Activated CD8-positive, alpha-beta T cell treated with anti-CD3 and anti-CD28 coated beads, Interleukin-2, amount 10 ng/mL, durations not matched to agents 7 days and 5 days (primary cell): ENCODE results near the gene NUP188. TPM values are rescaled to one million over a fixed set of nuclear protein-coding genes. Genes with fewer than 3 reads are reported as not detected.

Experiments
- ATAC-seq: fragments of 150-1000 bp; cut with Tn5 transposase; one replicate; pipeline ENCODE4 v1.10.0; 2021; ENCODE audit warnings: moderate library complexity
- CTCF ChIA-PET: fragments of 350-600 bp; sonication (Branson Sonifier 250); formaldehyde crosslinking; loops from one replicate; lab custom pipeline; 2021; ENCODE audit warnings: antibody characterized with exemption; lab: Charles Lee
- POLR2A ChIA-PET: fragments of 350-600 bp; sonication (Branson Sonifier 250); formaldehyde crosslinking; loops from one replicate; lab custom pipeline; 2021; ENCODE audit warnings: antibody characterized with exemption; lab: Charles Lee
- DNase-seq: peaks from one replicate; pipeline ENCODE4 v3.0.0-alpha.2; 2020
- H3K27ac Mint-ChIP-seq: one replicate; pipeline ENCODE4 v1.8.0; 2021; ENCODE audit warnings: mild to moderate bottlenecking, mixed read lengths
- H3K27me3 Mint-ChIP-seq: one replicate; pipeline ENCODE4 v1.8.0; 2021; ENCODE audit warnings: low read depth, mixed read lengths
- H3K36me3 Mint-ChIP-seq: one replicate; pipeline ENCODE4 v1.8.0; 2021; ENCODE audit warnings: low read depth, mixed read lengths
- H3K4me1 Mint-ChIP-seq: one replicate; pipeline ENCODE4 v1.8.0; 2021; ENCODE audit warnings: low read depth, mixed read lengths
- H3K4me3 Mint-ChIP-seq: one replicate; pipeline ENCODE4 v1.8.0; 2021; ENCODE audit warnings: mild to moderate bottlenecking, mixed read lengths
- H3K9me3 Mint-ChIP-seq: one replicate; pipeline ENCODE4 v1.8.0; 2022; ENCODE audit warnings: mixed read lengths; ENCODE audit not compliant: insufficient read depth
- total RNA-seq, 2 experiments: library from RNA; stranded (reverse); gene quantifications; one replicate each; pipeline ENCODE4 v1.2.3, GENCODE V29; 2021

NUP188 gene
- total RNA-seq, 2 experiments from 2014 or later, result 83.8 to 85.2 TPM

GRCh38 chr9:129011761-129012181 is 64.3 kb downstream of the NUP188 start:
- Mint-ChIP-seq H3K9me3 (no peaks in the 10 kb centered on the region), H3K27ac (no peak overlapping the region), H3K4me1 (no peaks in the 10 kb centered on the region), H3K27me3 (no peaks in the 10 kb centered on the region), H3K36me3 (peaks cover 24% of the 10 kb centered on the region), H3K4me3 (no peak overlapping the region)
- ChIA-PET POLR2A (no interaction called here), CTCF (no interaction called here)
- no peak for DNase-seq
- no peak for ATAC-seq

- ATAC-seq (no peak), DNase-seq (no peak)
- POLR2A ChIA-PET, result no interaction called here
- Mint-ChIP-seq H3K4me1 (no peaks in the 10 kb centered on the region), H3K4me3 (no peak overlapping the region), H3K27me3 (no peaks in the 10 kb centered on the region), H3K36me3 (peaks cover 25% of the 10 kb centered on the region), H3K27ac (no peak overlapping the region), H3K9me3 (no peaks in the 10 kb centered on the region)
- CTCF ChIA-PET, result no interaction called here
These were observed 64.8 kb downstream of the NUP188 start for GRCh38 chr9:129012343-129012742.

DNA sequence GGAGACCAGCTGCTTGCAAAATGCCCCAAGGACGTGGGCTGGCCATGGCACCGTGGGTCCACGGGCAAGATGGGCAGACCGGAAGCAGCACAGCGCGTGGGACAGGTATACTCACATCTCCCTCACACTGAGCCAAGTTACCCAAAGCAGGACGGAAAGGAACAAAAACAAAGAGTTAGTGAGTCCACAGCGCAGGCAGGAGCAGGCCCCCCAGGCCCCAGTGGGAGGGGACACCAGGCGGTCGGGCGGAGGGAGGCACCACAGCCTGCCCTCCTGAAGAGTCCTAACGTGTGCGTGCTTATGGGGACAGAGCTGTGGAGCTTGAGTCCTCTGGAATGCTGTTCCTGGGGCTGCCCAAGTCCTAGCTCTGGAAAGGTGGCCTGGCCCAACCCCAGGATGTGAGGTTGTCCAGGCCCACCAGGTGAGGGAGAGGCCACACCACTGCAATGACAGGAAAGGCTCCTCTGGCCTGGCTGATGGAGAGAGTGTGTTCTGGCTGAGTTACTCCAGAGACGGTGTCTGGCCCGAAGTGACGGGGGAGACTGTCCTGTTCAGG is 65.5 kb downstream of the NUP188 start:
- Mint-ChIP-seq H3K9me3 (no peaks in the 10 kb centered on the region), H3K27me3 (no peaks in the 10 kb centered on the region), H3K27ac (no peak overlapping the region), H3K4me3 (no peak overlapping the region), H3K36me3 (peaks cover 22% of the 10 kb centered on the region), H3K4me1 (no peaks in the 10 kb centered on the region)
- ATAC-seq (no peak), DNase-seq (no peak)
- ChIA-PET POLR2A (no interaction called here), CTCF (interaction anchor here (0.5 kb wide), 1 partner anchor 796 kb away, joined by 3 read pairs; no protein-coding TSS in a partner anchor)

DNA sequence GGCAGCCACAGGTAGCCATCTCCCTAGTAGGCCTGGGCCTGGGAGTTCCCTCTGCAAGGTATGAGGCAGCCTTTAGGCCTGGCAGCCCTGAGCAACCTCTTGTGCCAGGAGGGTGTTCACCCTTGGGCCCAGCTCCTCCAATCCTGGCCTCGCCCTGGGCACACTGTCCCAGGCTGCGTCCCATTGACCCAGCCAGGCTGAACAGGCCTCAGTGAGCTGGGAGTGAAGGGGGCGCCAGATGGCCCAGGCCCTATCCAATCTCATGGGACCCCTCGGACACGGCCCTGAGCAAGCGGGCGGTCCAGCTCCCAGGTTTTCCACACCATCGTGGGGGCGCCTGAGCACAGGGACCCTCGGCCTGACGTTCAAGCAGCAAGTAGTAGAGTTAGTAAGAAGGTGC is 66.2 kb downstream of the NUP188 start:
- POLR2A ChIA-PET, result no interaction called here
- H3K4me3 Mint-ChIP-seq, result no peak overlapping the region

DNA sequence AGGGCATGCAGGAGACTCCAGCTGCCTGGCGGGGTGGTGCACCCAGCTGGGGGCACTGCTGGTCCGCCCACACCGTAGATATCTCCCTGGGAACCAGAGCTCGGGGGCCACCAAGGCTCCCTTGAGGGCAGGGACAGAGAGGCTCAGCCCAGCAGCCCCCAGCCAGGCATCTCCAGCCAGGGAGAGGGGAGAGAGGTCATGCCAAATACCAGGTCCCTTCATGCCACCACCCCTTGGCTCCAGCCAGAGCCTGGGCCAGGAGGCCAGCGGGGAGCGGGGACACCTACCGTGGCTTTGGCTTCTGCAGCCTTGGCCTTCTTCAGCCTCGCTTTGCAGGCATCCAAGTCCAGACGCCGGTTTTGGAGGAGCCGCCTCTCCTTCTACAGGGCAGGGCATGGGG is 66.6 kb downstream of the NUP188 start:
- DNase-seq, result no peak
- H3K27ac Mint-ChIP-seq, result no peak overlapping the region
- ATAC-seq, result no peak
- POLR2A ChIA-PET, result no interaction called here
- H3K4me3 Mint-ChIP-seq, result no peak overlapping the region
- CTCF ChIA-PET, result no interaction called here
- H3K4me1 Mint-ChIP-seq, result peaks cover 2% of the 10 kb centered on the region
- H3K9me3 Mint-ChIP-seq, result no peaks in the 10 kb centered on the region
- peaks cover 25% of the 10 kb centered on the region for H3K36me3 Mint-ChIP-seq
- no peaks in the 10 kb centered on the region for H3K27me3 Mint-ChIP-seq

More for the DNA sequence above, 66.2 kb downstream of the NUP188 start:
- no peaks in the 10 kb centered on the region for H3K27me3 Mint-ChIP-seq
- peaks cover 23% of the 10 kb centered on the region for H3K36me3 Mint-ChIP-seq
- H3K4me1 Mint-ChIP-seq, result no peaks in the 10 kb centered on the region
- H3K27ac Mint-ChIP-seq, result no peak overlapping the region
- H3K9me3 Mint-ChIP-seq, result no peaks in the 10 kb centered on the region
- CTCF ChIA-PET, result interaction anchor here (0.5 kb wide), 1 partner anchor 795 kb away, joined by 3 read pairs; no protein-coding TSS in a partner anchor
- no peak for DNase-seq
- ATAC-seq, result no peak

DNA sequence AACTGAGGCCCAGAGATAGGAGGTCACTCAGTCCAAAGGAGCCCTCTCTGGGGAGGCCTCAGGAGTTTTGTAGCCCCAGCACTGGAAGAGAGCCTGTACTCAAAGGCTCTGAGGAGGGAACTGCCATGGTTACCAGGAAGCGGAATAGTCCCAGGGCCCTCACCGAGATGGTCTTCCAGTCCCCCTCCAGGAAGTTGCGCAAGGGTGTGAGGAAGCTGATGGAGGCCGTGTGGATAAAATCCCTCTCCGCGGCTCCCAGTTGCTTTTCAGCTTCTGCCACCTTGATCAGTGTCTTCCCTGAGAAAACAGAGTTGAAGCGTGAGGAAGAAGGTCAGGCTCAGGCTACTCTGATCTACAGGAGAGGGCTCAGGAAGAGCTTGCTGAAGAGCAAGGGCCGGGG is 67.1 kb downstream of the NUP188 start:
- ChIA-PET CTCF (interaction anchor here (1.6 kb wide), 1 partner anchor 8 kb away, joined by 6 read pairs; no protein-coding TSS in a partner anchor), POLR2A (no interaction called here)
- H3K36me3 Mint-ChIP-seq, result peaks cover 25% of the 10 kb centered on the region
- no peak for ATAC-seq
- H3K4me1 Mint-ChIP-seq, result peaks cover 2% of the 10 kb centered on the region
- no peak overlapping the region for H3K27ac Mint-ChIP-seq
- H3K9me3 Mint-ChIP-seq, result no peaks in the 10 kb centered on the region
- no peaks in the 10 kb centered on the region for H3K27me3 Mint-ChIP-seq
- H3K4me3 Mint-ChIP-seq, result no peak overlapping the region
- no peak for DNase-seq

GRCh38 chr9:129021091-129021490 is 73.6 kb downstream of the NUP188 start:
- ATAC-seq (peak; percentile 52), DNase-seq (no peak)
- Mint-ChIP-seq H3K27me3 (no peaks in the 10 kb centered on the region), H3K36me3 (peaks cover 11% of the 10 kb centered on the region), H3K27ac (peak overlapping the region; percentile 48), H3K9me3 (no peaks in the 10 kb centered on the region), H3K4me1 (peaks cover 25% of the 10 kb centered on the region), H3K4me3 (no peak overlapping the region)
- POLR2A ChIA-PET, result no interaction called here
- CTCF ChIA-PET, result no interaction called here

DNA sequence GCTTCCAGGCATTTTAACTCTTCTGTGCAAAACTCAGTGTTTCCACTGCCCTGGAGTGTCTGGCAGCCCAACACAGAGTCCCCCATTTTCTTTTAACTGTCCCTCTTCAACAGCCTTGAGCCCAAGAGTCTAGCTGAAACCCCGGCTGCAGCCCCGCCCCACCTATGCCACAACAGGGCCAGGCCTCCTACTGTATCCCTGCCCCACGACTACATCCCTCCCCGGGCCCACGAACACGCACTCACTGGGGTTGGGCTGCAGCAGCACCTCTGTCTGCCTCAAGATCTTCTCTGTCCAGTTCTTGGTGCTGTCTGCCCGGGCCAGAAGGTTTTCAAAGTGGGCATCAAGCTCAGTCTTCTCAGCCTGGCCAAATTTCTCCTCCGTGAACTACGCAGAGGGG is 74.5 kb downstream of the NUP188 start:
- Mint-ChIP-seq H3K4me1 (peaks cover 33% of the 10 kb centered on the region), H3K27ac (peak overlapping the region; percentile 66), H3K36me3 (peaks cover 11% of the 10 kb centered on the region), H3K4me3 (no peak overlapping the region), H3K9me3 (no peaks in the 10 kb centered on the region), H3K27me3 (no peaks in the 10 kb centered on the region)
- ChIA-PET CTCF (interaction anchor here (0.6 kb wide), 1 partner anchor 466 kb away, joined by 3 read pairs; no protein-coding TSS in a partner anchor), POLR2A (no interaction called here)
- DNase-seq (no peak), ATAC-seq (no peak)

DNA sequence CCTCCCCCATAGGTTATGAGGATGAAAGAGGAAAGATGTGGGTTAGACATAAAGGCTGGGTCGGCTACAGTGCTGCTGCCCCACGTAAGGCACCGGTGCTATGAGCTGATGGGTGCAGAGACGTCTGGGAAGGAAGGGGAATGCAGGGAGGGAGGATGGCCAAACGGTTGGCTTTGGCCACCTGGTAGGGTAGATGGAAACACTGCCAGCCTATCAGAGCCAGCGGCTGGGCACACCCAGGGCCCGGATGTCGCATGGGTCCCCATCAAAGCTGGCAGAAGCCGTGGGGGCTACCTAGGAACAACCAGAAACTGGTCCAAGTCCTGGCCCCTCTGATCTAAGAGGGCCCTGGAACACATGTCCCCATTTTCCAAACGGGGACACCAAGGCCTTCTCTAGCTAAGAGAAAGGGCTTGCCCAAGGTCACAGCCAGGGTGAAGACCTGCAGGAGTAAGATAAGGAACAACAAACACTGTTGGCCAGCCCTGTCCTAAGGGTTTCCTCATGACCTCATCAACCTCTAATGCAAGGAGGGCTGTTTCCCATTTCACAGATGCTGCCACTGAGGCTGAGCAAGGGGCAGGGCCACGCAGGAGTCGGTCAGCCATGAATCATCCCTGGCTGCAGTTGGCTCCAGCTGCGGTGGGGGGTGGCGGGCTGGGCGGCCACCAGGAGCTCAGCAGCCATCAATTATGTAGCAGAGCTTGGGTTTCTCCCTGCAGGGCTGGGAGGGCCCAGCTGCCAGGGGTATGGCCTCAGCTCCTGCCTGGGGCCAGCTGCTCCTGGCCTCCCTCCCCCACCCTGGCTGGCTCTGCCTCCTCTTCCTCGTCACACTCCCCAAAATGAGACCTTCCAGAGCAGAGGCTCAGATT is 75.8 kb downstream of the NUP188 start:
- H3K4me1 Mint-ChIP-seq, result peaks cover 38% of the 10 kb centered on the region
- H3K27me3 Mint-ChIP-seq, result no peaks in the 10 kb centered on the region
- H3K27ac Mint-ChIP-seq, result no peak overlapping the region
- ChIA-PET CTCF (no interaction called here), POLR2A (interaction anchor here (0.6 kb wide), 1 partner anchor 159 kb away, joined by 3 read pairs; no protein-coding TSS in a partner anchor)
- peaks cover 6% of the 10 kb centered on the region for H3K36me3 Mint-ChIP-seq
- no peaks in the 10 kb centered on the region for H3K9me3 Mint-ChIP-seq
- DNase-seq, result no peak
- no peak for ATAC-seq
- H3K4me3 Mint-ChIP-seq, result no peak overlapping the region

GRCh38 chr9:129023908-129024233 is 76.4 kb downstream of the NUP188 start:
- Mint-ChIP-seq H3K27ac (no peak overlapping the region), H3K36me3 (peaks cover 5% of the 10 kb centered on the region), H3K9me3 (no peaks in the 10 kb centered on the region), H3K4me1 (peaks cover 38% of the 10 kb centered on the region), H3K27me3 (no peaks in the 10 kb centered on the region), H3K4me3 (no peak overlapping the region)
- DNase-seq (no peak), ATAC-seq (no peak)
- ChIA-PET POLR2A (no interaction called here), CTCF (no interaction called here)

GRCh38 chr9:129026442-129027223 is 79.1 kb downstream of the NUP188 start:
- DNase-seq (no peak), ATAC-seq (no peak)
- Mint-ChIP-seq H3K4me3 (peak overlapping the region; percentile 89), H3K27ac (peak overlapping the region; percentile 84), H3K9me3 (no peaks in the 10 kb centered on the region), H3K4me1 (peaks cover 39% of the 10 kb centered on the region), H3K27me3 (no peaks in the 10 kb centered on the region), H3K36me3 (peaks cover 4% of the 10 kb centered on the region)
- ChIA-PET POLR2A (interaction anchor here (2.7 kb wide), 1 partner anchor 20 kb away, joined by 7 read pairs; no protein-coding TSS in a partner anchor), CTCF (no interaction called here)
